Stimulated activated naive CD4-positive, alpha-beta T cell (primary cell): ENCODE results near the gene USH2A.
"Not testable (repeated sequence)": the region's sequence is repeated elsewhere in the genome, so short reads cannot be mapped to it uniquely, and the experiment has no call there.

Experiments
- DNase-seq, 6 experiments: peaks; one replicate each; lab custom pipeline; 2025; lab: John Stamatoyannopoulos, UW

Gene USH2A

GRCh38 chr1:216194721-216195120 lies 228.5 kb downstream of the USH2A start:
- DNase-seq, result no peak

- DNase-seq, result no peak
These were observed 229.3 kb downstream of the USH2A start for GRCh38 chr1:216193839-216194443.

- no peak for DNase-seq
These were observed 232.8 kb downstream of the USH2A start for GRCh38 chr1:216190438-216190837.

- DNase-seq, result no peak
These were observed 236.4 kb downstream of the USH2A start for GRCh38 chr1:216186816-216187215.

GRCh38 chr1:216186141-216186540 lies 237.1 kb downstream of the USH2A start:
- no peak for DNase-seq

GRCh38 chr1:216184126-216184680 lies 239.0 kb downstream of the USH2A start:
- DNase-seq, result no peak

- no peak for DNase-seq
These were observed 239.8 kb downstream of the USH2A start for GRCh38 chr1:216183454-216183853.

- DNase-seq, result no peak
These were observed 240.2 kb downstream of the USH2A start for GRCh38 chr1:216183007-216183406.

- no peak for DNase-seq
These were observed 241.7 kb downstream of the USH2A start for GRCh38 chr1:216181590-216181989.

GRCh38 chr1:216178281-216178680 lies 245.0 kb downstream of the USH2A start:
- DNase-seq, result no peak

GRCh38 chr1:216176970-216177369 lies 246.3 kb downstream of the USH2A start:
- no peak for DNase-seq

GRCh38 chr1:216175714-216176113 lies 247.5 kb downstream of the USH2A start:
- no peak for DNase-seq

- no peak for DNase-seq
These were observed 249.8 kb downstream of the USH2A start for GRCh38 chr1:216173376-216173995.

- DNase-seq, result no peak
These were observed 253.9 kb downstream of the USH2A start for GRCh38 chr1:216169351-216169750.

GRCh38 chr1:216168546-216168945 lies 254.7 kb downstream of the USH2A start:
- DNase-seq, result no peak

- DNase-seq, result no peak
These were observed 269.2 kb downstream of the USH2A start for GRCh38 chr1:216154063-216154462.

- no peak for DNase-seq
These were observed 270.1 kb downstream of the USH2A start for GRCh38 chr1:216153130-216153529.

GRCh38 chr1:216145451-216146018 lies 277.7 kb downstream of the USH2A start:
- not testable (repeated sequence) for DNase-seq

- no peak for DNase-seq
These were observed 278.4 kb downstream of the USH2A start for GRCh38 chr1:216144661-216145450.

- DNase-seq, result no peak
These were observed 280.3 kb downstream of the USH2A start for GRCh38 chr1:216142921-216143320.

- no peak for DNase-seq
These were observed 282.3 kb downstream of the USH2A start for GRCh38 chr1:216140730-216141524.
